Psoas muscle (tissue), 8 donors: ENCODE data around the gene ATN1. TPM values are rescaled to one million over a fixed set of nuclear protein-coding genes. Genes with fewer than 3 reads are reported as not detected.
"Not testable (repeated sequence)": the region's sequence is repeated elsewhere in the genome, so short reads cannot be mapped to it uniquely, and the experiment has no call there.

ENCODE experiments used
- ATAC-seq, 4 donors: fragments of 200-7000 bp; cut with Tn5 transposase; one replicate each; pipeline ENCODE4 v1.9.1; 2020; ENCODE audit warnings: moderate library complexity in 3 of 4, mild to moderate bottlenecking in 2 of 4
- DNase-seq, 2 donors: peaks; one replicate each; pipeline ENCODE4 v3.0.0-alpha.2; 2020
- H3K27ac ChIP-seq: fragments of 200-600 bp; one replicate; pipeline ENCODE4 v1.8.0; 2022
- H3K27me3 ChIP-seq, 3 donors: fragments of 200-600 bp in 1 of 3; one replicate each; pipeline versions ENCODE4 v1.6.1 to v1.8.0; 2013 to 2022; ENCODE audit warnings: low read length in 2 of 3, mild to moderate bottlenecking in 2 of 3, moderate library complexity in 1 of 3; ENCODE audit not compliant: insufficient read depth in 3 of 3
- H3K36me3 ChIP-seq, 2 donors: fragments of 200-600 bp in 1 of 2; one replicate each; pipeline versions ENCODE4 v1.6.1 to v1.8.0; 2013 to 2022; ENCODE audit warnings: low read depth in 1 of 2, mild to moderate bottlenecking in 1 of 2, moderate library complexity in 1 of 2; ENCODE audit not compliant: insufficient read depth in 1 of 2
- H3K4me1 ChIP-seq: fragments of 200-600 bp; one replicate; pipeline ENCODE4 v1.8.0; 2022
- H3K4me3 ChIP-seq: fragments of 200-600 bp; one replicate; pipeline ENCODE4 v1.8.0; 2022; ENCODE audit warnings: mild to moderate bottlenecking
- H3K9me3 ChIP-seq: fragments of 200-600 bp; one replicate; pipeline ENCODE4 v1.8.0; 2022
- CTCF ChIP-seq: fragments of 200-600 bp; IDR thresholded peaks from one replicate; pipeline ENCODE4 v1.8.0; 2022; ENCODE audit warnings: antibody characterized with exemption
- WGBS, 3 donors: extraction: QIAGEN DNeasy Blood & Tissue Kit; methylation state at CpG; one replicate each; pipeline versions ENCODE4 v1.1.6 to v1.1.7; 2013; 5-methylcytosine and 5-hydroxymethylcytosine counted together
- intact Hi-C, 2 donors: fragments of 100-400 bp; cut with DNase I; formaldehyde crosslinking; loops; one replicate each; pipeline versions ENCODE4 v1.11.0 to v1.14.2; 2022
- polyA plus RNA-seq, 3 donors: library from polyadenylated mRNA; stranded (reverse); fragments of 200-250 nt; gene quantifications; one replicate each; pipeline ENCODE4 v1.2.3, GENCODE V29; 2013
- total RNA-seq, 4 donors: library from RNA; stranded (reverse); fragmentation: NEBNext Ultra II Directional in 2 of 4; extraction: Animal tissue kit (Norgen Biotek cat#: 25700) in 2 of 4; gene quantifications; one replicate each; pipeline versions ENCODE4 v1.2.1 to v1.2.4, GENCODE V29; 2021 to 2023
- donor health status: healthy with polysubstance abuse.
- donor health status: DM: no; HTN: no; CAD: no; lungs with moderate emphysema.
- donor health status: Bipolar disorder and iron deficiency.
- donor health status: healthy.
- donor health status: DM: yes; HTN: yes; CAD: no.
- donor health status: DM: no; HTN: no; CAD: no.
- donor health status: DM: no; HTN: no; CAD: no.
- donor health status: DM: yes; HTN: yes; CAD: no.

ATN1 gene
- total and polyA plus RNA-seq, 7 donors, result 24.9 to 55.8 (median 46.0) TPM

- intact Hi-C loops, result no loop called here
- peak overlapping the region; percentile 68 for H3K4me3 ChIP-seq
- H3K27me3 ChIP-seq, result no peaks in the 10 kb centered on the region
- DNase-seq (peak; percentile 98 to 99), ATAC-seq (peak; percentile 99 to 100 (median 99))
- H3K36me3 ChIP-seq, result no peaks in the 10 kb centered on the region
- H3K9me3 ChIP-seq, result no peaks in the 10 kb centered on the region
- peak; percentile 89 for TF ChIP-seq CTCF
- peak overlapping the region; percentile 81 for H3K27ac ChIP-seq
- WGBS, 3 donors, result 1 to 3% (median 1%) methylated on average over 46 to 68 of the region's 68 CpGs
- no peaks in the 10 kb centered on the region for H3K4me1 ChIP-seq
Measured at GRCh38 chr12:6890789-6891645, 36.7 kb upstream of the ATN1 start.

GRCh38 chr12:6891646-6892001, 36.1 kb upstream of the ATN1 start:
- intact Hi-C loops, result no loop called here
- Histone ChIP-seq H3K4me3 (peak overlapping the region; percentile 68), H3K27me3 (no peaks in the 10 kb centered on the region), H3K4me1 (no peaks in the 10 kb centered on the region), H3K27ac (peak overlapping the region; percentile 81), H3K36me3 (no peaks in the 10 kb centered on the region), H3K9me3 (no peaks in the 10 kb centered on the region)
- no peak for DNase-seq
- peak in 3 of 4 donors; percentile 2 to 3 (median 2) for ATAC-seq
- TF ChIP-seq CTCF, result no peak
- WGBS, 3 donors, result 76 to 84% (median 83%) methylated on average over 5 of the region's 5 CpGs

- DNase-seq, intact Hi-C loops: not testable (repeated sequence)
- 89 to 96% (median 90%) methylated on average over 3 of the region's 3 CpGs for WGBS, 3 donors
Measured at GRCh38 chr12:6892683-6893082, 35.1 kb upstream of the ATN1 start.

GRCh38 chr12:6894321-6894720, 33.4 kb upstream of the ATN1 start:
- no peak for TF ChIP-seq CTCF
- H3K27ac ChIP-seq, result no peak overlapping the region
- H3K4me1 ChIP-seq, result no peaks in the 10 kb centered on the region
- no peak overlapping the region for H3K4me3 ChIP-seq
- no peaks in the 10 kb centered on the region for H3K27me3 ChIP-seq
- no peak for ATAC-seq
- DNase-seq, result no peak
- H3K9me3 ChIP-seq, result no peaks in the 10 kb centered on the region
- WGBS, 3 donors, result 87 to 93% (median 87%) methylated on average over 3 of the region's 3 CpGs
- intact Hi-C loops, result no loop called here
- no peaks in the 10 kb centered on the region for H3K36me3 ChIP-seq

More at GRCh38 chr12:6892683-6893082, 35.1 kb upstream of the ATN1 start:
- H3K36me3 ChIP-seq, ATAC-seq, H3K4me1 ChIP-seq, H3K4me3 ChIP-seq, H3K27ac ChIP-seq, H3K9me3 ChIP-seq, H3K27me3 ChIP-seq: not testable (repeated sequence)

- 51 to 62% (median 59%) methylated on average over 6 of the region's 6 CpGs for WGBS, 3 donors
- DNase-seq (no peak), ATAC-seq (no peak)
- no peaks in the 10 kb centered on the region for H3K36me3 ChIP-seq
- no peak overlapping the region for H3K4me3 ChIP-seq
- no peak for TF ChIP-seq CTCF
- no peaks in the 10 kb centered on the region for H3K27me3 ChIP-seq
- intact Hi-C loops, result loop anchor here in 1 of 2 donors (5.0 kb wide), 1 partner anchor 375 kb away; no protein-coding TSS in a partner anchor
- H3K9me3 ChIP-seq, result no peaks in the 10 kb centered on the region
- H3K4me1 ChIP-seq, result no peaks in the 10 kb centered on the region
- no peak overlapping the region for H3K27ac ChIP-seq
Measured at GRCh38 chr12:6896846-6897435, 30.8 kb upstream of the ATN1 start.
